GM18951 (cell line): ENCODE results near the gene NHS.

ENCODE experiments used
- POLR2A ChIP-seq: IDR thresholded peaks from 4 replicates; pipeline ENCODE4 v1.6.1; 2011; ENCODE audit warnings: mild to moderate bottlenecking; ENCODE audit not compliant: insufficient read length, insufficient read depth; ENCODE audit errors: extremely low read depth
- in situ Hi-C: fragments of 300-500 bp; cut with MboI; formaldehyde crosslinking; loops from one replicate; pipeline ENCODE4 v1.12.0; 2022; ENCODE audit warnings: low sequenced_read_pairs, mixed read lengths, inconsistent platforms; ENCODE audit not compliant: unreplicated experiment

The NHS gene

DNA sequence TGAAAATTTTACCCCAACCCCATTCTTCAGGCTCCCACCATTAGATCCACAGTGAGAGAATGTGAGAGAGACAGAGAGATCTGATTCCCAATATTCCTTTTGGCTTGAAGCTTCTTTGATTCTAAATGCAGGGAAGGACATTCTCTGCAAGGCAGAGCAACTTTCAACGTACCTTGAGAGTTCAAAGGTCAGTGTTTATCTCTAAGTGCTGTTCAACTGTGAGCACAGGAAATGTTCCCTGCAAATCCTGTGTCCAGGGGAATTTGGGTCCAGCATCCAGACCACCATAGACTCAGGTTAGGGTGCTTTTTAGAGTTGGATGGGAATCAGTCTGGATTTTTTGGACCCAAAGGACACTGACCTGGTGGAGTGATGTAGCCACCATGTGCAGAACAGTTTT lies 97.4 kb downstream of the NHS start:
- no peak for TF ChIP-seq POLR2A
- in situ Hi-C loops, result no loop called here

DNA sequence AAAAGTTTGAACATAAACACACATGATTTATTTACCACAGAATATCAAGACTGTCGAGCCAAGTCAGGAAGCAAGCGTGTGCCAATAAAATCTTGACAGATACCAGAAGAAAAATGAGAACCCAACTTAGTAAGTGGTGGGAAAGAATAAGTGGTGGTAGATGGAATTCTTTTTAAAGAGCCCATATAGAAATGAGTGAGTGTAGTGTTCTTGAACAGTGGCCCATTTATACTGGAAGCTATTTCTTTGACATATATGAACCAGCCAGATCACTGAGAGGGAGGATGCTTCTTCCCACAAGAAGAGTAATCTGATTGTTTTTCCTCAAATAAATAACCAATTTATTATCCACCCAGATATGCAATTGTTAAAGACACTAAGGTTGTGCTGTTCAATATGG lies 98.0 kb downstream of the NHS start:
- in situ Hi-C loops, result no loop called here
- TF ChIP-seq POLR2A, result no peak

DNA sequence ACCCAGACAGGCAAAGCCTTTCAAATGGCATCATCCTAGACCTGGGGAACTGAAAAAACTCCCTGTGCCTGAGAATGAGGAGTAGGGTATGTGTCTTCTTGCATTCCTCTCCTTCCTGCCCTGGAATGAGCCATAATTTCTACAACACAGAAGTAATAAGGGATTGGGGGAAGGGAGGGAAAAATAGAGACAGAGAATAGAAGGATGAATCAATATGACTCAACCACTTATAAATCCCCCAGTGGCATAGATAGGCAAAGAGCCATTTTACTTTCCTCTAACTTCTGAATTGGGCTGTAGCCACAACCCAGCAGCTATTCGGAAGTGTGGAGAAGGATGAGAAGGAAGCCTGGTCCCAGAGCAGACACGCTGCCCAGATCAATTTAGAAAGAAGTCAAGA lies 99.9 kb downstream of the NHS start:
- no peak for TF ChIP-seq POLR2A
- in situ Hi-C loops, result no loop called here

GRCh38 chrX:17475449-17476217 lies 100.6 kb downstream of the NHS start:
- no peak for TF ChIP-seq POLR2A
- in situ Hi-C loops, result no loop called here

GRCh38 chrX:17476411-17476810 lies 101.4 kb downstream of the NHS start:
- no peak for TF ChIP-seq POLR2A

GRCh38 chrX:17481086-17481485 lies 106.1 kb downstream of the NHS start:
- in situ Hi-C loops, result no loop called here
- no peak for TF ChIP-seq POLR2A

More at GRCh38 chrX:17476411-17476810, 101.4 kb downstream of the NHS start:
- in situ Hi-C loops, result no loop called here

GRCh38 chrX:17484592-17484991 lies 109.6 kb downstream of the NHS start:
- in situ Hi-C loops, result no loop called here
- no peak for TF ChIP-seq POLR2A

DNA sequence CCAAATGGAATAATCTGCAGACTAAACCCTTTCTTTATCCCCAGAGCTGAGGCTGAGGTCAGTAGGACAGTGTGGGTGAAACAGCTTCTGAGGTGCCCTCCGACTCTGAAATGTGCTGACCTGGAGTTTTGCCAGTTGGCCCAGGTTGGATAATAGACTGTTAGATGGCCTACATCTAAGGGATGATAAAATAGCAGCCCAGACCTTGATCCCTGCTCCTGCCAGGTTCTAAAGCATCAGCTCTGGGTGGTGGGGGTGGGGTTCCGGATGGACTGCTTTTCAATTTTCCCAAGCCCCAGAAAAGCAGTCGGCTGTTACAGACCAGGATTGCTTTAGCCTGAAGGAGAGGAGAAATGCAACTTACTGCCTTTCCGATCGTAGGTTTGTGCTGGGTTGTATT lies 110.4 kb downstream of the NHS start:
- TF ChIP-seq POLR2A, result no peak
- in situ Hi-C loops, result no loop called here

GRCh38 chrX:17488036-17488435 lies 113.0 kb downstream of the NHS start:
- no peak for TF ChIP-seq POLR2A
- in situ Hi-C loops, result no loop called here

DNA sequence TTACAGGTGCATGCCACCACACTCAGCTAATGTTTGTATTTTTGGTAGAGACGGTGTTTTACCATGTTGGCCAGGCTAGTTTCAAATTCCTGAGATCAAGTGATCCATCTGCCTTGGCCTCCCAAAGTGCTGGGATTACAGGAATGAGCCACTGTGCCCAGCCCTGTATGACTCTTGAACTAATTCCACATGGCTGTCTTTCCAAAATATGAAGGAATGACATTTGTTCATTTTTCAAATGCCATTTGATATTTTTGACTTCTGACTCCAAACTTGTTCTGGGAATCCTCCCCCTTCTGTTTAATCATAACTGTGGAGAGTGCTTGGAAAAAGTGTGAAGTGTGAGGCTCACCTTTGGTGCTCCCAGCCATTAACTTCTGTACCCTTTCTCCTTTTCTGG lies 119.2 kb downstream of the NHS start:
- in situ Hi-C loops, result no loop called here
- no peak for TF ChIP-seq POLR2A

DNA sequence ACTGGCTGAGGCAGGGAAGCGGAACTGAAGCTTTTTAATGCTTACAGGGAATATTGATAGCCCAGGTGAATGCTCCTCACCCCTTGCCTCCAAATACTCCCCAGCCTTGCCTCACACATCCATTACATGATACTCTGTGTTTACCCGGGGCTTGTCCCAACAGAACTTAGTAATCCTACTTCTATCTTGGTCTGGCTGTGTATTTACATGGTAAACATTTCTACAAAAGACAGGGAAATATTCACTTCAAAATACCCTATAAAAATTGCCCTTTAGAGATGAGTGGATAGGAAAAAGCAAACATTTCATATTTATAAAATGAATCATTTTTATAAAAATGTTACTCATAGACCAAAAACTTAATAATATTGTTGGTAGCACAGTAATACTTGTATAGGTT lies 120.1 kb downstream of the NHS start:
- in situ Hi-C loops, result no loop called here

DNA sequence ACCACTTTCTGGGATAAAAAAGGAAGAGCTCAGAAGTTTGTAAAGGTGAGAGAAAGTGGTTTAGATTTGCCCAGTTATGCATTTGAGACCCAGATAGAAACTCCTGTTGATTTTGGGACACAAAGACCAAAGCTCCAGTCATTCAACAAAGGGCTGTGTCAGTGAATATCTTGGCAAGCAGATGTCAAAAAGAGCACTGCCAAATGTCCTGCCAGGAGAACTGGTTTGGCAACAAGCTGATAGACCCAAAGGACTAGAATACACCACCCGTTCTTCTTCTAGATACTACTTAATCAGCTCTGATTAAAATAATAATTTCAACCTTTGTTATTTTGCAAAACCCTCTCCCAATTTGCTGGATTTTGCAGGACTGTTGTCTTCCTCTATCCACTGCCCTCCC lies 121.4 kb downstream of the NHS start:
- no peak for TF ChIP-seq POLR2A
- in situ Hi-C loops, result no loop called here

More for the DNA sequence above, 120.1 kb downstream of the NHS start:
- no peak for TF ChIP-seq POLR2A

GRCh38 chrX:17497193-17497592 lies 122.2 kb downstream of the NHS start:
- TF ChIP-seq POLR2A, result no peak
- in situ Hi-C loops, result no loop called here

- no peak for TF ChIP-seq POLR2A
- in situ Hi-C loops, result no loop called here
Measured at GRCh38 chrX:17499512-17499911, 124.5 kb downstream of the NHS start.
